Dedifferentiated amniotic fluid mesenchymal stem cell (primary cell): ENCODE data around the gene PRR19.

Experiments
- DNase-seq: peaks from one replicate; pipeline ENCODE4 v3.0.0-alpha.2; 2016; ENCODE audit errors: extremely low spot score

The PRR19 gene

GRCh38 chr19:42283188-42284065 lies 18.5 kb upstream of the PRR19 start:
- peak; percentile 90 for DNase-seq

GRCh38 chr19:42284066-42284501 lies 17.8 kb upstream of the PRR19 start:
- DNase-seq, result peak; percentile 74

DNA sequence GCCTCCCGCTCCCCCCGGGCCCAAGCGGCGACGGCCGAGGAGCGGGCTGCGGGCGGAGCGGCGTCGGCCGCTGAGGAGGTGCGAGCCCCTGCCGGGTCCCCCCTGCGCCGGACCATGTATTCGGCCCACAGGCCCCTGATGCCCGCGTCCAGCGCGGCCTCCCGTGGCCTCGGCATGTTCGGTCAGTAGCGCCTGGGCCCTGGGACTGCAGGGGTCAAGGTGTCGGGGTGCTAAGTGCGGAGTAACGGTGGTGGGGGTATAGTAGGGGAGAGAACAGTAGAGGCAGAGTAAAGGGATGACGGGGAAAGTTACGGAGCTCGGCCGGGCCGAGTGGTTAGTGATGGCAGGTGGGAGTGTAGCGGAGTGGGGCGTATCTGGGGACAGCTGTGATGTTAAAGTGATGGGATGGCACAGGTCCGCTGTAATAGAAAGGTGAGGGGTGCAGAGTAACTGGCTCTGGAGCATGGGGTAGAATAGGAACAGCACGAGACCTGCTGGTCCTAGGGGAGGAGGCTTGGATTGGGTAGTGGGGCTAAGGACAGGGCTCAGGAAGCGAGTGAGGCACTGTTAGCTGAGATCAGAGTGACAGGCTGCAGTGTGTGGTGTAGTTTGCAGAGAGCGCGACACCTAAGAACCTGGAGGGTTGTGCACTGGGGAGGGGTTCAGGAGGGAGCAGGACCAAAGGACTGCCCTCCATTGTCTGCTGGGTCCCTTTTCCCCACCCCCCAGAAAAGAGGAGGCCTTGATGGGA lies 17.2 kb upstream of the PRR19 start:
- DNase-seq, result no peak

DNA sequence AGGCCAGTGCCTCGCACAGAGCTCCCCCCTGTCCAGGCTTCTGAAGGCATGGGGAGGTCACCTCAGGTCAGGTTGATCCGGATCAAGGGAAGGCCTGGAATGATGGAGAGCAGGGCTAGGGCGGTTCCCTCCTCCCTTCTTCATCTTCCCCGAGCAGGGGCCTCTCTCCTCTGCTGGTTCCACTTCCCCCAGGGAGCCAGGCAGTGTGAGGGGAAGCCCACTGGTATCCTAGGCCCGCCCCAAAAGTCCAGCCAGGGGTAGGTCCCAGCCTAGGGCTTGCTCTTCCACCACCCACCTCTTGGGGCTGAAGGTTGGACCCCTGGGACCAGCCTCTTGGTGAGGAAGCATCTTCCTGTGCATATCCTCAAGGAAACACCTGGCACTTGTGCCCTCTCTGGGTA lies 16.4 kb upstream of the PRR19 start:
- no peak for DNase-seq

DNA sequence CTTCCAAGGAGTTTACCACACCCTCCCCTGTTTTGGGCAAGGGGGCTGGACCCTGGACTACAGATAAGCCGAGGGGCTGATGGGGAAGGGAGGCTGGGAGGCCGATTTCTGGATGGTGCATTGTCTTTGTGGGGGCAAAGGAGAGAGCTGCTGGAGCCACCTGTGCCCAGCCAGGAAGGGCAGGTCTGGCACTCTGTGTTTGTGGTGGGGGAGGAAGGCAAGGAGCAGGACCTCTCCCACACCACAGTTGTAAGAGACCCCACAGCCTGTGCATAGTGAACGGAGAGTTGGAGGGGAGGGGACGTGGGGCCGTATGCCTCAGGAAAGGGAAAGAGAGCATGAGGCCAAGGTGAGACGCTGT lies 16.0 kb upstream of the PRR19 start:
- DNase-seq, result no peak

GRCh38 chr19:42286349-42287016 lies 15.4 kb upstream of the PRR19 start:
- no peak for DNase-seq

GRCh38 chr19:42287017-42287826 lies 14.7 kb upstream of the PRR19 start:
- no peak for DNase-seq

DNA sequence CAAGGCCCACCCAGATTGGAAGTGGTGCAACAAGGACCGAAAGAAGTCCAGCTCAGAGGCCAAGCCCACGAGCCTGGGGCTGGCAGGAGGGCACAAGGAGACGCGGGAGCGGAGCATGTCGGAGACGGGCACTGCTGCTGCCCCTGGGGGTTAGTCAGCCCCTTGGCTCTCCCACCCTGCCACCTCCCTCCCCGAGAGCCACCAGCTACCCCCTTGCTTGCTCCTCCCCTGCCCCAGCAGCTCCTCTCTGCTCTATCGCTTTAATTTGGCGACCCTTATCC lies 14.2 kb upstream of the PRR19 start:
- no peak for DNase-seq

- no peak for DNase-seq
These were observed 13.5 kb upstream of the PRR19 start for GRCh38 chr19:42288387-42288786.

DNA sequence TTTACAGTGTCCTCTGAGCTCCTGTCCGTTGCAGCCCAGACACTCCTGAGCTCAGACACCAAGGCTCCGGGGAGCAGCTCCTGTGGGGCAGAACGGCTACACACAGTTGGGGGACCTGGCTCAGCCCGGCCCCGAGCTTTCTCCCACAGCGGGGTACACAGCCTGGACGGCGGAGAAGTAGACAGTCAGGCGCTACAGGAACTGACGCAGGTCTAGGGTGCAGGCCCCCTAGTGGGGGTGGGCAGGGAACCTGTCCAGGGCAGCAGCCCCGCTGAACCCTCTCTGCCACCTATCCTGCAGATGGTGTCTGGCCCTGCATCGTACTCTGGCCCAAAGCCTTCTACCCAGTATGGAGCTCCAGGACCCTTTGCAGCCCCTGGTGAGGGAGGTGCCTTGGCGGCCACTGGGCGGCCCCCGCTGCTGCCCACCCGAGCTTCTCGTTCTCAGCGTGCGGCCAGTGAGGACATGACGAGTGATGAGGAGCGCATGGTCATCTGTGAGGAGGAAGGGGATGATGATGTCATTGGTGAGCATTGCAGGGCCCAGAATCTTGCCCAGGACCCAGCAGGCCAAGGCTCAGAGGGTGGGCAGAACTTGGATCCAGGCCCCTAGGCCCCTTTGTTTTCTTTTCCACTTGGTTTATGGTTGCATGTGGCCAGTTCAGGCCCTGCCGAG lies 12.9 kb upstream of the PRR19 start:
- no peak for DNase-seq

- DNase-seq, result no peak
These were observed 12.3 kb upstream of the PRR19 start for GRCh38 chr19:42289556-42290041.

DNA sequence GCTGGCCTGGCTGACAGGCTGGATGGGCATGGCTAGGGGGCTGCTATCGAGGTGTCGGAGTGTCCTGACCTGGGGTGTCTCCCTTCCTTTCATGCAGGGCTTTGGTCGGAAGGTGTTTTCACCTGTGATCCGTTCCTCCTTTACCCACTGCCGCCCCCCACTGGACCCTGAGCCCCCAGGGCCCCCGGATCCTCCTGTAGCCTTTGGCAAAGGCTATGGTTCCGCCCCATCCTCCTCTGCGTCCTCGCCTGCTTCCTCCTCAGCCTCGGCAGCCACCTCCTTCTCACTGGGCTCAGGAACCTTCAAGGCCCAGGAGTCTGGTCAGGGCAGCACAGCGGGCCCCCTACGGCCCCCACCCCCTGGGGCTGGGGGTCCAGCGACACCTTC lies 11.8 kb upstream of the PRR19 start:
- no peak for DNase-seq

- no peak for DNase-seq
These were observed 11.2 kb upstream of the PRR19 start for GRCh38 chr19:42290523-42291434.

DNA sequence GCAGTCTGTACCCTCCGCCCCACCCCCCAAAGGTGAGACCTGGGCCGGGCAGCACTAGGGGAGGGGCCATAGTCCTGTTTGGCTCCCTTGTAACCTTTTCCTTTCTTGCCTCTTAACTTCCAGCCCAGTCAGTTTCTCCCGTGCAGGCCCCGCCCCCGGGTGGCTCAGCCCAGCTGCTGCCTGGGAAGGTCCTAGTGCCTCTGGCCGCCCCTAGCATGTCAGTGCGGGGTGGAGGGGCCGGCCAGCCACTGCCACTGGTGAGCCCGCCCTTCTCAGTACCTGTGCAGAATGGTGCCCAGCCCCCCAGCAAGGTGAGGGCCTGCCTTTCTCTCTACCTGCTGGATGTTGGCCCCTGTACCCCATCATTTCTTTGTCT lies 10.5 kb upstream of the PRR19 start:
- no peak for DNase-seq

DNA sequence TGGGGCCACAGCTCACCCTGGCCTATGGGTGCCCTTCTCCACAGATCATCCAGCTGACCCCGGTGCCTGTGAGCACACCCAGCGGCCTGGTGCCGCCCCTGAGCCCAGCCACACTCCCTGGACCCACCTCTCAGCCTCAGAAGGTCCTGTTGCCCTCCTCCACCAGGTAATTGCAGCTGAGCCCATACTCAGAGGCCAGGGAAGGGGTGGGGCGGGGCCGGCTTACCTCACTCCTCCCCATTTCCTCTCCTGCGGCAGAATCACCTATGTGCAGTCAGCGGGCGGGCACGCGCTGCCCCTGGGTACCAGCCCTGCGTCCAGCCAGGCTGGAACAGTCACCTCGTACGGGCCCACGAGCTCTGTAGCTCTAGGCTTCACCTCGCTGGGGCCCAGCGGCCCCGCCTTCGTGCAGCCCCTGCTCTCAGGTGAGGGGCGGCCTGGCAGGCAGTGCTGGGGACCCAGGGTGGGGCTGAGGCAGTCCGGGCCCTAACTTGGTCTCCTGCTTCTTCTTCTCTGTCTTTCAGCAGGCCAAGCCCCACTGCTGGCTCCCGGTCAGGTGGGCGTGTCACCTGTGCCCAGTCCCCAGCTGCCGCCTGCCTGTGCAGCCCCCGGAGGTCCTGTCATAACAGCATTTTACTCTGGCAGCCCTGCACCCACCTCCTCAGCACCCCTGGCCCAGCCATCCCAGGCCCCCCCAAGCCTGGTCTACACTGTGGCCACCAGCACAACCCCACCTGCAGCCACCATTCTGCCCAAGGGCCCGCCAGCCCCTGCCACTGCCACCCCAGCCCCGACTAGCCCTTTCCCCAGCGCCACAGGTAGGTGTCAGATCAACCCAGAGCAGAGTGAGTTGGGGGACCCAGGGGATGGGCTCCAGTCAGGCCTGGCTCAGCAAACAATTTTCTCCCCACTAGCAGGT lies 9.6 kb upstream of the PRR19 start:
- no peak for DNase-seq

DNA sequence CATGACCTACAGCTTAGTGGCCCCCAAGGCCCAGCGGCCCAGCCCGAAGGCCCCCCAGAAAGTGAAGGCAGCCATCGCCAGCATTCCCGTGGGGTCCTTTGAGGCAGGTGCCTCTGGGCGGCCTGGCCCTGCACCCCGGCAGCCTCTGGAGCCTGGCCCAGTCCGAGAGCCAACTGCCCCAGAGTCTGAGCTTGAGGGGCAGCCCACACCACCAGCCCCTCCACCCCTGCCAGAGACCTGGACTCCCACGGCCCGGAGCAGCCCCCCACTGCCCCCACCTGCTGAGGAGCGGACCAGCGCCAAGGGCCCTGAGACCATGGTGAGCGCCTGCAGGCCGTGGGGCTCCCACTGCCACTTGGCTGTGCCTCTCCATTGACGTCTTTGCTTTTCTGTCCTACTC lies 9.0 kb upstream of the PRR19 start:
- no peak for DNase-seq

GRCh38 chr19:42293540-42293939 lies 8.4 kb upstream of the PRR19 start:
- DNase-seq, result no peak

DNA sequence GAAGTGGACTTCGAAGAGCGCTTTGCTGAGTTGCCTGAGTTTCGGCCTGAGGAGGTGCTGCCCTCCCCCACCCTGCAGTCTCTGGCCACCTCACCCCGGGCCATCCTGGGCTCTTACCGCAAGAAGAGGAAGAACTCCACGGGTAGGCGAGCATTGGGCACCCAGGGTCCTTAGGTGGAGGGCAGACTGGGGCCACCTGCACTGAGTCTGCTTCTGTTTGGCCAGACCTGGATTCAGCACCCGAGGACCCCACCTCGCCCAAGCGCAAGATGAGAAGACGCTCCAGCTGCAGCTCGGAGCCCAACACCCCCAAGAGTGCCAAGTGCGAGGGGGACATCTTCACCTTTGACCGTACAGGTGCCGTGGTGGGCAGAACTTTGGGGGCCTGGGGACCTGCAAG lies 8.0 kb upstream of the PRR19 start:
- no peak for DNase-seq

DNA sequence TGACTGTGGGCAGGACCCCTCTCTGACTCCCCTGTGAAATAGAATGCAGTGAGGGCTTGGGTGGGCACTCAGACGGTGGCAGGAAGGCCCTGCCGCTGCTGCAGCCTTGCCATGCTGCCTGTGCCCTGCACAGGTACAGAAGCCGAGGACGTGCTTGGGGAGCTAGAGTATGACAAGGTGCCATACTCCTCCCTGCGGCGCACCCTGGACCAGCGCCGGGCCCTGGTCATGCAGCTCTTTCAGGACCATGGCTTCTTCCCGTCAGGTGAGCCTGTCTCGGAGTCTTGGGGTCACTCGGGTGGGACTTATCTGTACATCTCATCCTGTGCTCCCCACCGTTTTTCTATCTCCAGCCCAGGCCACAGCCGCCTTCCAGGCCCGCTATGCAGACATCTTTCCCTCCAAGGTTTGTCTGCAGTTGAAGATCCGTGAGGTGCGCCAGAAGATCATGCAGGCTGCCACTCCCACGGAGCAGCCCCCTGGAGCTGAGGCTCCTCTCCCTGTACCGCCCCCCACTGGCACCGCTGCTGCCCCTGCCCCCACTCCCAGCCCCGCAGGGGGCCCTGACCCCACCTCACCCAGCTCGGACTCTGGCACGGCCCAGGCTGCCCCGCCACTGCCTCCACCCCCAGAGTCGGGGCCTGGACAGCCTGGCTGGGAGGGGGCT lies 7.3 kb upstream of the PRR19 start:
- no peak for DNase-seq
